Type B pancreatic cell (in vitro differentiated cells): ENCODE measurements around the gene TRAF3. TPM values are rescaled to one million over a fixed set of nuclear protein-coding genes. Genes with fewer than 3 reads are reported as not detected.

ENCODE experiments used
- DNase-seq: peaks from one replicate; pipeline ENCODE4 v3.0.0; 2021; ENCODE audit warnings: mixed read lengths; ENCODE audit not compliant: unreplicated experiment; ENCODE audit errors: extremely low spot score
- H3K27ac Mint-ChIP-seq: 2 replicates; pipeline ENCODE4 v1.8.0; 2021; ENCODE audit warnings: mild to moderate bottlenecking, mixed read lengths
- H3K27me3 Mint-ChIP-seq: 2 replicates; pipeline ENCODE4 v1.8.0; 2021; ENCODE audit warnings: mixed read lengths
- H3K36me3 Mint-ChIP-seq: 2 replicates; pipeline ENCODE4 v1.8.0; 2021; ENCODE audit warnings: mixed read lengths
- H3K4me1 Mint-ChIP-seq: one replicate; pipeline ENCODE4 v1.8.0; 2021; ENCODE audit warnings: mixed read lengths; ENCODE audit not compliant: unreplicated experiment
- H3K4me3 Mint-ChIP-seq: 2 replicates; pipeline ENCODE4 v1.8.0; 2021; ENCODE audit warnings: mild to moderate bottlenecking, mixed read lengths
- H3K9me3 Mint-ChIP-seq: 2 replicates; pipeline ENCODE4 v1.8.0; 2021; ENCODE audit warnings: mixed read lengths
- long read RNA-seq: library from polyadenylated mRNA; unstranded; transcript quantifications from one replicate; pipeline ENCODE4 v2.0.0, GENCODE V29; 2020
- total RNA-seq: library from RNA; stranded (reverse); gene quantifications from 2 replicates; pipeline ENCODE4 v1.2.1, GENCODE V29; 2021; ENCODE audit warnings: low replicate concordance
- TF ChIP-seq, protein P1 (sequence below): fragments of 200-600 bp; sonication (generic); conservative IDR thresholded peaks from 2 replicates; pipeline ENCODE4 v1.5.0; 2021; ENCODE audit warnings: antibody characterized with exemption, mild to moderate bottlenecking

The TRAF3 gene, protein sequence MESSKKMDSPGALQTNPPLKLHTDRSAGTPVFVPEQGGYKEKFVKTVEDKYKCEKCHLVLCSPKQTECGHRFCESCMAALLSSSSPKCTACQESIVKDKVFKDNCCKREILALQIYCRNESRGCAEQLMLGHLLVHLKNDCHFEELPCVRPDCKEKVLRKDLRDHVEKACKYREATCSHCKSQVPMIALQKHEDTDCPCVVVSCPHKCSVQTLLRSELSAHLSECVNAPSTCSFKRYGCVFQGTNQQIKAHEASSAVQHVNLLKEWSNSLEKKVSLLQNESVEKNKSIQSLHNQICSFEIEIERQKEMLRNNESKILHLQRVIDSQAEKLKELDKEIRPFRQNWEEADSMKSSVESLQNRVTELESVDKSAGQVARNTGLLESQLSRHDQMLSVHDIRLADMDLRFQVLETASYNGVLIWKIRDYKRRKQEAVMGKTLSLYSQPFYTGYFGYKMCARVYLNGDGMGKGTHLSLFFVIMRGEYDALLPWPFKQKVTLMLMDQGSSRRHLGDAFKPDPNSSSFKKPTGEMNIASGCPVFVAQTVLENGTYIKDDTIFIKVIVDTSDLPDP
- 19.2 and 24.0 TPM in 2 replicates for total RNA-seq
- long read RNA-seq, partial matches to known transcripts, result 0 of 6 reads
- long read RNA-seq, other reads (novel, unspliced or antisense), result 5 of 6 reads

DNA sequence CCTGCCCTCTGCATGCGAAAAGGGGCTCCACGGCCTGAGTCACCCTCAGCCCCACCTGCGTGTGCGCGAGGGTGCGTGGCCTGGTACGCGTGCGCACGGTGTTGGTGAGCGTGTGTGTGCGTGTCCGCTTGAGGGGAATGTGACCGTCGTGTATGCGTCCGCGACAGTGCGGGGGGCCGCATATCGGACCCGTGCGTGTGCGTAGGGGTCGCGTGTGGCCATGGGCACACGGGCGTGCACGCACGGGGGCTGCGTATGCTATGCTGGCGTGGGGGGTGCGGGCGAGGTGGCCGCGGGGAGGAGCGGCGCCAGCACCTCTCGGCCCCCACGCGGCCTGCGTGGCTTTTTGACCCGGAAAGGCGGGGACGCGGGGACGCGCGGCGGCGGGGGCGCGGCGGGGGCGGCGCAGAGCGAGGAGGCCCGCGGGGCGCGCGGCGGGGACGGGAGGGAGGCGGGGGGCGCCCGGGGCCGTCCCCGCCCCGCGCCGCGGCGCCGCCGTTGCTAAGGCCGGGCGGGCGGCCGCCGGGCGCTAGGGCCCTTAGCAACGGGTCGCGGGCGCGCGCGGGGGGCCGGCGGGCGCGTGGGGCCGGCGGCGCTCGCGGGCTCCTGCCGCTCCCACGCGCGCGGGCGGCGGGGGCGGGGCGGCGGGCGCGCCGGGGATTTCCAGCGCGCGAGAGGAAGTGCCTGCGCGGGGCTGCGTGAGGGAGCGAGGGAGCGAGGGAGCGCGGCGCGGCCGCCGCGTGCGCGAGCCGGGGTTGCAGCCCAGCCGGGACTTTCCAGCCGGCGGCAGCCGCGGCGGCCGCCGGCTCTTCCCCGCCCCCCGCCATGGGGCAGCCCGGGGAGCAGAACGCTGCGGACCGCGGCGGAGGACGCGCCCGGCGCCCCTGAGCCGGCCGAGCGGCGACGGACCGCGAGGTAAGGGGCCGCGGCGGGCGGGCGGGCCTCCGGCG is at the start of gene TRAF3:
Gene TRAF3, plus strand, starts transcription at position 689 of the 950 bp plus-strand sequence. CDS start 92,753 bp downstream, outside the sequence.
- H3K9me3 Mint-ChIP-seq, result no peaks in the 10 kb centered on the region
- H3K36me3 Mint-ChIP-seq, result no peaks in the 10 kb centered on the region
- H3K4me3 Mint-ChIP-seq, result peak within 1 kb of the TSS; percentile 90
- TF ChIP-seq, protein P1, sequence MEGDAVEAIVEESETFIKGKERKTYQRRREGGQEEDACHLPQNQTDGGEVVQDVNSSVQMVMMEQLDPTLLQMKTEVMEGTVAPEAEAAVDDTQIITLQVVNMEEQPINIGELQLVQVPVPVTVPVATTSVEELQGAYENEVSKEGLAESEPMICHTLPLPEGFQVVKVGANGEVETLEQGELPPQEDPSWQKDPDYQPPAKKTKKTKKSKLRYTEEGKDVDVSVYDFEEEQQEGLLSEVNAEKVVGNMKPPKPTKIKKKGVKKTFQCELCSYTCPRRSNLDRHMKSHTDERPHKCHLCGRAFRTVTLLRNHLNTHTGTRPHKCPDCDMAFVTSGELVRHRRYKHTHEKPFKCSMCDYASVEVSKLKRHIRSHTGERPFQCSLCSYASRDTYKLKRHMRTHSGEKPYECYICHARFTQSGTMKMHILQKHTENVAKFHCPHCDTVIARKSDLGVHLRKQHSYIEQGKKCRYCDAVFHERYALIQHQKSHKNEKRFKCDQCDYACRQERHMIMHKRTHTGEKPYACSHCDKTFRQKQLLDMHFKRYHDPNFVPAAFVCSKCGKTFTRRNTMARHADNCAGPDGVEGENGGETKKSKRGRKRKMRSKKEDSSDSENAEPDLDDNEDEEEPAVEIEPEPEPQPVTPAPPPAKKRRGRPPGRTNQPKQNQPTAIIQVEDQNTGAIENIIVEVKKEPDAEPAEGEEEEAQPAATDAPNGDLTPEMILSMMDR, result no peak
- H3K4me1 Mint-ChIP-seq, result peaks cover 28% of the 10 kb centered on the region
- no peak for DNase-seq
- H3K27ac Mint-ChIP-seq, result peak within 1 kb of the TSS; percentile 88
- no peaks in the 10 kb centered on the region for H3K27me3 Mint-ChIP-seq

DNA sequence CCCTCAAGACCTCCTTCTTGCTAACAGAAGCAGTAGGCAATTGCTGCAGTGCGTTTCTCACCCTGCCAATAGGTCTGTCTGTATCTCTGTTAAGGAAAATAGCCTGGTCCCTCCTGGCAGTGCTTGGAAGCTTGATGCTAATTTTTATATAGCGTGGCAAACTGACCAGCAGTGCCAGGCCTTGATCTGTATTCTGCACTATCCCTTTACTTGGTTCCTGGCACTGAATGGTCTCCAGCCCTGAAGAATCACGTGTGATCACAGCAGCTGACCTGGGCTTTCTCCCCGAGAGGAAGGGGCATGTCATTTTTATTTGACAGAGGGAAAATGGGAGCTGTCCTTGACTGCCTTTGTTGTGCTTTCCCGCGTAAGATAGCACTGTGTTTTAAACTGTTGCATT is 48.7 kb upstream of the TRAF3 start:
- no peaks in the 10 kb centered on the region for H3K4me1 Mint-ChIP-seq
- H3K4me3 Mint-ChIP-seq, result no peak overlapping the region
- H3K27me3 Mint-ChIP-seq, result no peaks in the 10 kb centered on the region
- TF ChIP-seq, protein P1, result no peak
- peaks cover 24% of the 10 kb centered on the region for H3K36me3 Mint-ChIP-seq
- peak overlapping the region; percentile 41 for H3K27ac Mint-ChIP-seq
- no peak for DNase-seq
- no peaks in the 10 kb centered on the region for H3K9me3 Mint-ChIP-seq

DNA sequence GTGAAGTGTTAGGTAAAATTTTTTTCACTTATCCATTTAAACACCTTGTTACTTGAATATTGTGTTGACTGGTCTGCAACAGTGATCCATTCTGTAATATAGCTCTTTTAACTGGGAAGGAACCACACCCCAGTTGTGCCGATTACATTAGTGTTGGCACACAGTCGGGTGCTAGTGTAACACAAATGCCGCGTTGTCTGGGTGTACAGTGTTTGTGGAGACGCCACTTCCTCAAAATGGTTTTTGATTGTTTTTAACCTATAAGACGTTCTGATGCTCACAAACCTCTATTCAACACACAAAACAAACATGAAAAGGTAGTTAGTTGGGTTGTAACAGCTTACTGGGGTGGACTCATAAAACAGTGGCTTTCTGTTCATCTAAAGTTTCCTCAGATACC is 48.0 kb upstream of the TRAF3 start:
- DNase-seq, result no peak
- Mint-ChIP-seq H3K4me3 (no peak overlapping the region), H3K9me3 (no peaks in the 10 kb centered on the region), H3K27ac (no peak overlapping the region), H3K36me3 (peaks cover 23% of the 10 kb centered on the region), H3K27me3 (no peaks in the 10 kb centered on the region), H3K4me1 (no peaks in the 10 kb centered on the region)
- TF ChIP-seq, protein P1, result no peak

DNA sequence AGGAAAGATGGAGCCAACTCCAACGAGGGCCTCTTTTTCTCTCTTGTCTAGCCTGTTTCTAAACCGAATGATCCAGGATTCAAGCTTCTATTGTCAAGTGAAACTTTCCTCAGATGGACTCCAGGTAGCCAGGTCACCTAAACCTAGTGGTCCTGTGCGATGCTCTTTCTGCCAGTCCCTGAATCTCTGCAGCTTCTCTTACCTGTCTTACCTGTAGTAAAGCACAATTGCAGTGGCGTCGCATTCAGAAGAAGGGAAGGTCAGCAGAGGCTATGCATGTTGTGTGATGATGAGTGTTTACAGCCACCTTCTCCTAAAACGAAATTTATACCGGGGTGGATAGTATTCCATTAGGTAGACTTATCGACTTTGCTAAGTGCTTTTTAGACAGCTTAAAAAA is 47.4 kb upstream of the TRAF3 start:
- TF ChIP-seq, protein P1, result no peak
- no peak overlapping the region for H3K27ac Mint-ChIP-seq
- H3K36me3 Mint-ChIP-seq, result peaks cover 20% of the 10 kb centered on the region
- H3K9me3 Mint-ChIP-seq, result no peaks in the 10 kb centered on the region
- H3K4me1 Mint-ChIP-seq, result no peaks in the 10 kb centered on the region
- no peaks in the 10 kb centered on the region for H3K27me3 Mint-ChIP-seq
- H3K4me3 Mint-ChIP-seq, result no peak overlapping the region
- no peak for DNase-seq

DNA sequence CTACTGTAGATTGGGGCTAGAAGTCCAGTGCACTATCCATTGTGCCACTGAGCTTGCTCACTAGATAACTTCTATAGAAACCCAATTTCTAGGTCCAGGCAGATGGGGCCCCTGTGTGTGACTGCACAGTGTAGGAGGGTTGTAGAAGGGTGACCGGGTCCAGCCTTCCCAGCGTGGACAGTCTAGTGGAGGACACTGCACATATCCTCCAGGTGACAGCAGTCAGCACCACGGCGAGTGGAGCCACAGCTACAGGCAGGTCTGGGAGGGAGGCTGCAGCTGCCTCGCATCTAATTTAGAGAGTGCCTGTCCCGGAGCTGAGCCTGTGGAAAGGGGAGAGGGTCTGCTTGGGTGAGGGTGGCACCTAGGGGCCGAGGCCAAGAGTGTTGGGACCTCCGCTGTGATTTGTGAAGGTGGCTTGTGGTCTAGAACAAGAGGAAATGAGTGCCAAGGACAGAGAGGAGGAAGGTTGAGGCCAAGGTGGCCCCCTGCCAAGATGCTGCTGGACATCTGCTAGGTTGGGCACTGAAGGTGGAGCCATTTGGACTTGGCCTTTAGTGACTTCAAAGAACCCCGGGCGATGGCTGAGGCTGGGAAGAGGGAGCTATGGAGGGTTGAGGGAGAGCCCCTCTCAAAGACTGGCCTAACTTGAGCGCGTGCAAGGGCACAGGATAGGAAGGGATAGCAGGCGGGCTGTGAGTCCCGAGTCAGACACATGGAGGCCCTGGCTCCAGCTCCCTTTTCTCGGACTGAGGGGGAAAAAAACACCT is 46.0 kb upstream of the TRAF3 start:
- peak; percentile 25 for DNase-seq
- H3K9me3 Mint-ChIP-seq, result no peaks in the 10 kb centered on the region
- no peaks in the 10 kb centered on the region for H3K4me1 Mint-ChIP-seq
- no peak overlapping the region for H3K27ac Mint-ChIP-seq
- peaks cover 13% of the 10 kb centered on the region for H3K36me3 Mint-ChIP-seq
- TF ChIP-seq, protein P1, result no peak
- H3K4me3 Mint-ChIP-seq, result no peak overlapping the region
- H3K27me3 Mint-ChIP-seq, result no peaks in the 10 kb centered on the region
